ENCODE data around the gene PERCC1. TPM values are rescaled to one million over a fixed set of nuclear protein-coding genes. Genes with fewer than 3 reads are reported as not detected.
"Not testable (repeated sequence)": the region's sequence is repeated elsewhere in the genome, so short reads cannot be mapped to it uniquely, and the experiment has no call there.

PERCC1 gene
- total RNA-seq, 2 experiments from 2014 or later: not detected

DNA sequence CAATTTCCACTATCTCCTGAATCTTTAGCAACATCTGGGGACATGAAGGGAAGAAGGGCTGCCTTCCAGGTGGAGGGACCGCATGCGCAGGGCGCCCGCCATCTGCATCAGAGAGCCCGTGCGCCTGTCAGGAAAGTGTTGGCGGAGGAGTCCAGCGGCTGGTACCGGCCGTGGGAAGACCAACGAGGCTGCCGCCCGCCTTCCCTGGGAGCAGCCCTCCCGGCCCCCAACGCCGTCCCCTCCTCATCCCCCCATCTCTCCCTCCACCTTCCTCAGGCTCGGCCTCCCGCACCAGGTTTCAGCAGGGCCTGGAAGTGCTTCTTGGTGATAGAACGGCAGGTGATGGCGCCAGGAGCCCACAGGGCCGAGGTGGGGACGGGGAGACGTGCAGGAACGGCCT lies 35.2 kb downstream of the PERCC1 start:
- Histone ChIP-seq H3K4me1 (ENCODE audit: insufficient read depth, low read length, poor library complexity, severe bottlenecking) (no peaks in the 10 kb centered on the region), H2AFZ (ENCODE audit: low read length) (no peak overlapping the region), H3K9me3 (ENCODE audit: low read length) (no peaks in the 10 kb centered on the region), H3K4me3 (ENCODE audit: low read depth, low read length, poor library complexity, severe bottlenecking) (no peak overlapping the region), H4K20me1 (ENCODE audit: insufficient read depth, low read length) (no peaks in the 10 kb centered on the region), H3K36me3 (ENCODE audit: insufficient read depth, low read length) (peaks cover 5% of the 10 kb centered on the region; the same call in 1 of the 2 replicates), H3K27ac (ENCODE audit: low read depth, low read length, poor library complexity, severe bottlenecking) (no peak overlapping the region), H3K9me2 (ENCODE audit: insufficient read depth, low read length) (no peaks in the 10 kb centered on the region), H3K4me2 (ENCODE audit: low read length) (no peak overlapping the region), H3K79me2 (ENCODE audit: insufficient read depth, low read depth, low read length) (no peaks in the 10 kb centered on the region)
- ChIA-PET CTCF (ENCODE audit: unreplicated experiment) (no interaction called here), POLR2A (no interaction called here)
- DNase-seq (ENCODE audit: low spot score): no peak
- intact Hi-C loops (cut with micrococcal nuclease; ENCODE audit: unreplicated experiment): no loop called here
- no TSS peak for BruUV-seq (replicated peaks)
- TF ChIP-seq, protein P1, sequence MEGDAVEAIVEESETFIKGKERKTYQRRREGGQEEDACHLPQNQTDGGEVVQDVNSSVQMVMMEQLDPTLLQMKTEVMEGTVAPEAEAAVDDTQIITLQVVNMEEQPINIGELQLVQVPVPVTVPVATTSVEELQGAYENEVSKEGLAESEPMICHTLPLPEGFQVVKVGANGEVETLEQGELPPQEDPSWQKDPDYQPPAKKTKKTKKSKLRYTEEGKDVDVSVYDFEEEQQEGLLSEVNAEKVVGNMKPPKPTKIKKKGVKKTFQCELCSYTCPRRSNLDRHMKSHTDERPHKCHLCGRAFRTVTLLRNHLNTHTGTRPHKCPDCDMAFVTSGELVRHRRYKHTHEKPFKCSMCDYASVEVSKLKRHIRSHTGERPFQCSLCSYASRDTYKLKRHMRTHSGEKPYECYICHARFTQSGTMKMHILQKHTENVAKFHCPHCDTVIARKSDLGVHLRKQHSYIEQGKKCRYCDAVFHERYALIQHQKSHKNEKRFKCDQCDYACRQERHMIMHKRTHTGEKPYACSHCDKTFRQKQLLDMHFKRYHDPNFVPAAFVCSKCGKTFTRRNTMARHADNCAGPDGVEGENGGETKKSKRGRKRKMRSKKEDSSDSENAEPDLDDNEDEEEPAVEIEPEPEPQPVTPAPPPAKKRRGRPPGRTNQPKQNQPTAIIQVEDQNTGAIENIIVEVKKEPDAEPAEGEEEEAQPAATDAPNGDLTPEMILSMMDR (conservative IDR thresholded peaks at IDR 0.05; ENCODE audit: low read length): no peak
- TF ChIP-seq EZH2phosphoT487 (IDR thresholded peaks at IDR 0.05; ENCODE audit: borderline replicate concordance, low read depth, low read length): no peak

DNA sequence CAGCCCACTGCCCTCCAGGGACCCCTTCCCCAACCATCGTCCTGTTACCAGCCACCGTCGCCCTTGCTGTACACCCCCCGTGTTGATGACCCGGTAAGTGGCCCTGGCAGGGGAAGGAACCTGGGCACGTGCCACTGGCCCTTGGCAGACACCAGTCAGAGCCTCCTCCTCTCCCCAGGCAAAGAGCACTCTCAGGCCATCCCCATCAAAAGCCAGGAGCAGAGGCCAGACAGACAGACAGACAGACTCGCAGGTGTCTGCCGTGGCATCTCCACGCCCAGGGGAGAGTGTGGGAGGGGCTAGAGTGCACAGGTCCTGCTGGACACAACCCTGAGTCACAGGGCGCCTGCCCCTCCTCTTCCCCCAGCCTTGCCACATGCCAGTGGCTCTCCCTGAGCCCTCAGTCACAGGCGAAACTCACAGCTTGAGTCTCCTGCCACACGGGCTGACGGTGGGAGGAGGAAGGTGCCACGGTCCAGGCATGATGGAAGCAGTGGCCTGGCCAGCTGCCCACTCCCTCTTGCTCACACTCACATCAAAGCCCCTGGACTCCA lies 36.2 kb downstream of the PERCC1 start:
- TF ChIP-seq EZH2phosphoT487 (IDR thresholded peaks at IDR 0.05; ENCODE audit: borderline replicate concordance, low read depth, low read length): no peak
- TF ChIP-seq, protein P1 (conservative IDR thresholded peaks at IDR 0.05; ENCODE audit: low read length): no peak
- H3K27ac ChIP-seq (ENCODE audit: low read depth, low read length, poor library complexity, severe bottlenecking): no peak overlapping the region
- intact Hi-C loops (cut with micrococcal nuclease; ENCODE audit: unreplicated experiment): no loop called here
- no peaks in the 10 kb centered on the region for H3K9me2 ChIP-seq (ENCODE audit: insufficient read depth, low read length)
- H4K20me1 ChIP-seq (ENCODE audit: insufficient read depth, low read length): no peaks in the 10 kb centered on the region
- DNase-seq (ENCODE audit: low spot score): no peak
- BruUV-seq (replicated peaks): no TSS peak
- CTCF ChIA-PET (ENCODE audit: unreplicated experiment): no interaction called here
- no peak overlapping the region for H2AFZ ChIP-seq (ENCODE audit: low read length)
- no peaks in the 10 kb centered on the region for H3K4me1 ChIP-seq (ENCODE audit: insufficient read depth, low read length, poor library complexity, severe bottlenecking)
- POLR2A ChIA-PET: no interaction called here
- no peaks in the 10 kb centered on the region for H3K36me3 ChIP-seq (ENCODE audit: insufficient read depth, low read length)
- no peak overlapping the region for H3K4me3 ChIP-seq (ENCODE audit: low read depth, low read length, poor library complexity, severe bottlenecking)
- no peaks in the 10 kb centered on the region for H3K79me2 ChIP-seq (ENCODE audit: insufficient read depth, low read depth, low read length)
- H3K9me3 ChIP-seq (ENCODE audit: low read length): no peaks in the 10 kb centered on the region
- no peak overlapping the region for H3K4me2 ChIP-seq (ENCODE audit: low read length)

DNA sequence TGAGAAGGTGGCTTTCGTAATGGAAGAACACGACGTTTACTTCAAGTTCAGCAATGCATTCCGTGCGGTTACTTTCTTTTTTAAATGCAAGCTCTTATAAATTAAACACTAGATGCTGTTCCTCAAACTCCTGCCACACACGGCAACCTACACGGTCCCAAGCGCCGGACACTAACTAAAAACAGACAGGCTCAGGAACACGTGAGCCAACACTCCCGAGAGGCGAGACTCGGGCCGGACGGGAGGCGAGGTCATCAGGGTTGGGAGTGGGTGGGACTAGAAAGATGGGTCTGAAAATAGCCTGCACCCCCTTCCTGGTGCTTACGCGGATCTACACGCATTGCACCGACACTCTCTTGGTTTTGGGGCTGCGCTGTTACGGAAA lies 37.5 kb downstream of the PERCC1 start:
- no peaks in the 10 kb centered on the region for H3K9me3 ChIP-seq (ENCODE audit: low read length)
- no peaks in the 10 kb centered on the region for H3K4me1 ChIP-seq (ENCODE audit: insufficient read depth, low read length, poor library complexity, severe bottlenecking)
- CTCF ChIA-PET (ENCODE audit: unreplicated experiment): no interaction called here
- POLR2A ChIA-PET: no interaction called here
- no peaks in the 10 kb centered on the region for H3K36me3 ChIP-seq (ENCODE audit: insufficient read depth, low read length)
- no peaks in the 10 kb centered on the region for H3K9me2 ChIP-seq (ENCODE audit: insufficient read depth, low read length)
- DNase-seq (ENCODE audit: low spot score): no peak
- H3K27ac ChIP-seq (ENCODE audit: low read depth, low read length, poor library complexity, severe bottlenecking): no peak overlapping the region
- H4K20me1 ChIP-seq (ENCODE audit: insufficient read depth, low read length): no peaks in the 10 kb centered on the region
- no peak overlapping the region for H2AFZ ChIP-seq (ENCODE audit: low read length)
- no peak overlapping the region for H3K4me3 ChIP-seq (ENCODE audit: low read depth, low read length, poor library complexity, severe bottlenecking)
- TF ChIP-seq EZH2phosphoT487 (IDR thresholded peaks at IDR 0.05; ENCODE audit: borderline replicate concordance, low read depth, low read length): no peak
- TF ChIP-seq, protein P1 (conservative IDR thresholded peaks at IDR 0.05; ENCODE audit: low read length): no peak
- BruUV-seq (replicated peaks): no TSS peak
- intact Hi-C loops (cut with micrococcal nuclease; ENCODE audit: unreplicated experiment): no loop called here
- no peaks in the 10 kb centered on the region for H3K79me2 ChIP-seq (ENCODE audit: insufficient read depth, low read depth, low read length)
- no peak overlapping the region for H3K4me2 ChIP-seq (ENCODE audit: low read length)

DNA sequence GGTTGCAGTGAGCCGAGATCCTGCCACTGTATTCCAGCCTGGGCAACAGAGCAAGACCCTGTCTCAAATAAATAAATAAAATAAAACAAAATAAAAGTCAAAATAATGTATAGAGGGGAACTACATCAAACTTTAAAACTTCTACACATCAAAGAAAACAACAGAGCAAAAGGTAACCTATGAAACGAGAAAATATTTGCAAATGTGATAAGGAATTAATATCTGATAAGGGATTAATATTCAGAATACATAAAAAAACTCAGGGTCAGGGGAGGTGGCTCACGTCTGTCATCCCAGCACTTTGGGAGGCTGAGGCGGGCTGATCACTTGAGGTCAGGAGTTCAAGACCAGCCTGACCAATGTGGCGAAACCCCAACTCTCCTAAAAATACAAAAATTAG lies 38.3 kb downstream of the PERCC1 start:
- POLR2A ChIA-PET; H3K9me2 ChIP-seq (ENCODE audit: insufficient read depth, low read length); BruUV-seq (replicated peaks); H3K36me3 ChIP-seq (ENCODE audit: insufficient read depth, low read length); H3K4me3 ChIP-seq (ENCODE audit: low read depth, low read length, poor library complexity, severe bottlenecking); H3K4me1 ChIP-seq (ENCODE audit: insufficient read depth, low read length, poor library complexity, severe bottlenecking); H4K20me1 ChIP-seq (ENCODE audit: insufficient read depth, low read length); H3K27ac ChIP-seq (ENCODE audit: low read depth, low read length, poor library complexity, severe bottlenecking); H2AFZ ChIP-seq (ENCODE audit: low read length); DNase-seq (ENCODE audit: low spot score); H3K9me3 ChIP-seq (ENCODE audit: low read length); H3K4me2 ChIP-seq (ENCODE audit: low read length); CTCF ChIA-PET (ENCODE audit: unreplicated experiment); intact Hi-C loops (cut with micrococcal nuclease; ENCODE audit: unreplicated experiment); H3K79me2 ChIP-seq (ENCODE audit: insufficient read depth, low read depth, low read length): not testable (repeated sequence)

Measured in OCI-LY7 (cell line).